Measurements from ENCODE around the gene RASAL2. TPM values are rescaled to one million over a fixed set of nuclear protein-coding genes. Genes with fewer than 3 reads are reported as not detected.

RASAL2 gene
- total and polyA plus RNA-seq, 2 of the 4 experiments (the other 2 are of a cell fraction), result 13.1 to 20.6 TPM

GRCh38 chr1:178188306-178188705 is 94.4 kb downstream of the RASAL2 start:
- intact Hi-C loops (cut with micrococcal nuclease), result loop anchor here (5.0 kb wide), 1 partner anchor 156 kb away; no protein-coding TSS in a partner anchor
- no peaks in the 10 kb centered on the region; the same call in 1 of the 2 replicates for H3K9me1 ChIP-seq (ENCODE audit: insufficient read depth, low read length)
- no CpG with 5 or more reads among the region's 3 CpGs for WGBS, 2 experiments (ENCODE audit: extremely low coverage in 2 of 2, insufficient read length in 1 of 2)

More at GRCh38 chr1:178188306-178188705, 94.4 kb downstream of the RASAL2 start:
- no peaks in the 10 kb centered on the region for H3K36me3 ChIP-seq (ENCODE audit: control insufficient read depth, insufficient read depth, low read length)
- H3K56ac ChIP-seq (ENCODE audit: extremely low read depth, insufficient read depth, low read length), result no peak overlapping the region
- H2AK5ac ChIP-seq (ENCODE audit: low read depth, low read length), result no peak overlapping the region
- TF ChIP-seq NFE2L2 (IDR thresholded peaks at IDR 0.05; ENCODE audit: low read depth, low read length) (no peak), CHD1 (IDR thresholded peaks at IDR 0.05; ENCODE audit: low read depth, low read length) (no peak), CEBPB (IDR thresholded peaks at IDR 0.05; ENCODE audit: low read depth, low read length) (no peak), MAZ (IDR thresholded peaks at IDR 0.05; ENCODE audit: borderline replicate concordance, low read depth, low read length) (no peak), RCOR1 (IDR thresholded peaks at IDR 0.05; ENCODE audit: insufficient replicate concordance, low read length) (no peak), BHLHE40 (IDR thresholded peaks at IDR 0.05; ENCODE audit: low read depth, low read length) (no peak), MAFK (IDR thresholded peaks at IDR 0.05; ENCODE audit: low read depth, low read length) (no peak)
- TF ChIP-seq, protein P1, sequence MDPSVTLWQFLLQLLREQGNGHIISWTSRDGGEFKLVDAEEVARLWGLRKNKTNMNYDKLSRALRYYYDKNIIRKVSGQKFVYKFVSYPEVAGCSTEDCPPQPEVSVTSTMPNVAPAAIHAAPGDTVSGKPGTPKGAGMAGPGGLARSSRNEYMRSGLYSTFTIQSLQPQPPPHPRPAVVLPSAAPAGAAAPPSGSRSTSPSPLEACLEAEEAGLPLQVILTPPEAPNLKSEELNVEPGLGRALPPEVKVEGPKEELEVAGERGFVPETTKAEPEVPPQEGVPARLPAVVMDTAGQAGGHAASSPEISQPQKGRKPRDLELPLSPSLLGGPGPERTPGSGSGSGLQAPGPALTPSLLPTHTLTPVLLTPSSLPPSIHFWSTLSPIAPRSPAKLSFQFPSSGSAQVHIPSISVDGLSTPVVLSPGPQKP (IDR thresholded peaks at IDR 0.05; ENCODE audit: borderline replicate concordance, low read depth, low read length), result no peak
- TF ChIP-seq, protein P2, sequence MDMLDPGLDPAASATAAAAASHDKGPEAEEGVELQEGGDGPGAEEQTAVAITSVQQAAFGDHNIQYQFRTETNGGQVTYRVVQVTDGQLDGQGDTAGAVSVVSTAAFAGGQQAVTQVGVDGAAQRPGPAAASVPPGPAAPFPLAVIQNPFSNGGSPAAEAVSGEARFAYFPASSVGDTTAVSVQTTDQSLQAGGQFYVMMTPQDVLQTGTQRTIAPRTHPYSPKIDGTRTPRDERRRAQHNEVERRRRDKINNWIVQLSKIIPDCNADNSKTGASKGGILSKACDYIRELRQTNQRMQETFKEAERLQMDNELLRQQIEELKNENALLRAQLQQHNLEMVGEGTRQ (IDR thresholded peaks at IDR 0.05; ENCODE audit: low read depth, low read length), result no peak
- H4K20me1 ChIP-seq (ENCODE audit: insufficient read depth, low read length), result peaks cover 3% of the 10 kb centered on the region; the same call in 1 of the 2 replicates
- no peak overlapping the region for H2BK15ac ChIP-seq (ENCODE audit: low read depth, low read length)
- in situ Hi-C loops (cut with MboI; ENCODE audit: low sequenced_read_pairs) (no loop called here), dilution Hi-C loops (cut with HindIII; ENCODE audit: low sequenced_read_pairs, unreplicated experiment) (no loop called here)
- H3K9me3 ChIP-seq (ENCODE audit: control insufficient read depth, insufficient read depth, low read length), result no peaks in the 10 kb centered on the region
- H3K23ac ChIP-seq (ENCODE audit: low read depth, low read length), result no peak overlapping the region
- H3K18ac ChIP-seq (ENCODE audit: low read depth, low read length), result no peak overlapping the region
- no peak overlapping the region for H3K27ac ChIP-seq (ENCODE audit: insufficient read depth, low read length)
- no peak overlapping the region for H2BK20ac ChIP-seq (ENCODE audit: low read depth, low read length)
- POLR2A ChIA-PET (ENCODE audit: unreplicated experiment), result no interaction called here
- ATAC-seq (ENCODE audit: low read depth) (no peak), DNase-seq (no peak)
- H3K14ac ChIP-seq (replicated peaks; ENCODE audit: low read depth, low read length), result no peak overlapping the region
- CTCF ChIA-PET, result interaction anchor here (1.0 kb wide), 1 partner anchor 54 kb away, joined by 3 read pairs; no protein-coding TSS in a partner anchor
- no peak overlapping the region for H4K91ac ChIP-seq (ENCODE audit: insufficient read depth, low read depth, low read length)
- no peak overlapping the region for H2BK120ac ChIP-seq (ENCODE audit: low read depth, low read length)
- no TSS peak for BruUV-seq (replicated peaks)
- H3K79me1 ChIP-seq (ENCODE audit: low read depth in 1 of 2, low read length in 2 of 2), result peaks cover 4 to 30% of the 10 kb centered on the region in 2 experiments; a peak in 3 of 4 replicates
- no peak overlapping the region for H4K5ac ChIP-seq (ENCODE audit: low read depth, low read length)
- H3K4me3 ChIP-seq (ENCODE audit: insufficient read depth, low read depth, low read length), result no peak overlapping the region
- H3K27me3 ChIP-seq (ENCODE audit: control insufficient read depth, insufficient read depth, low read length), result no peaks in the 10 kb centered on the region
- H2AK9ac ChIP-seq (replicated peaks; ENCODE audit: low read depth, low read length, poor library complexity), result no peak overlapping the region
- no peak overlapping the region for H2AFZ ChIP-seq (replicated peaks; ENCODE audit: low read length, poor library complexity)
- H3K4ac ChIP-seq (ENCODE audit: low read depth, low read length), result no peak overlapping the region
- H4K8ac ChIP-seq (ENCODE audit: low read depth in 2 of 2, low read length in 2 of 2), result no peak overlapping the region; a peak in 1 of 4 replicates
- H3K4me1 ChIP-seq (ENCODE audit: control insufficient read depth, insufficient read depth, low read length), result peaks cover 2% of the 10 kb centered on the region
- no peak overlapping the region for H3K9ac ChIP-seq (ENCODE audit: low read depth, low read length)
- no peak overlapping the region for H2BK5ac ChIP-seq (ENCODE audit: low read depth, low read length, poor library complexity, severe bottlenecking)
- H3K4me2 ChIP-seq (ENCODE audit: low read depth, low read length), result no peak overlapping the region
